ENCODE measurements around the gene NTF3. TPM values are rescaled to one million over a fixed set of nuclear protein-coding genes. Genes with fewer than 3 reads are reported as not detected.
A peak's percentile ranks its signal among the peaks of the same experiment; 100 is the strongest.

The NTF3 gene
- total RNA-seq, 1 experiment from 2014 or later = not detected

DNA sequence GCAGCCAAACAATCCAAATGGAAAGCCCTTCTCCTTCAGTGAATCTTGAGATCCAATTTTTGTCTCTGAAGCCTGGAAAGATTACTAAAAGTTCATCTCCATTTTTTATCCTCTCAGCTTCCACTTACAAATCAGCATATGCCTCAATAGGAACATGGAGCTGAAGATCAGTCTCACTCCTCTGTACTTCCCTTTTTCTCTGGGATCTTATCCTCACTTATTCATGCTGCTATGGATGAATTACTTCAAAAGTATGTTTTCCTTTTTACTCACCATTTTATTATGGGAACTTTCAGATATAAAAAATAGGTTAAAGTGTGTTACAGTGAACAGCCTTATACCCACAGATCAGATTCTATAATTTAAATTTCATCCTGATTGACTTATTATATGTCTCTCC is 14.4 kb upstream of the NTF3 start:
- no peaks in the 10 kb centered on the region for H3K4me1 ChIP-seq (ENCODE audit: control insufficient read depth, insufficient read depth, low read length)
- no peak for DNase-seq (ENCODE audit: low read depth, low spot score)
- POLR2A ChIA-PET = no interaction called here
- no peaks in the 10 kb centered on the region for H3K9me3 ChIP-seq (ENCODE audit: control insufficient read depth, insufficient read depth, low read depth, low read length)
- H3K36me3 ChIP-seq (ENCODE audit: control insufficient read depth, insufficient read depth, low read length) = no peaks in the 10 kb centered on the region
- H3K27ac ChIP-seq (ENCODE audit: low read length) = no peak overlapping the region
- ATAC-seq = no peak
- TF ChIP-seq SIN3A (IDR thresholded peaks at IDR 0.05; ENCODE audit: borderline replicate concordance, insufficient read depth, low read depth, low read length) (no peak), TCF7L2 (IDR thresholded peaks at IDR 0.05; ENCODE audit: low read depth, low read length) (no peak), POLR2AphosphoS5 (IDR thresholded peaks at IDR 0.05; ENCODE audit: low read depth, low read length) (no peak)
- no peak overlapping the region for H3K4me3 ChIP-seq (ENCODE audit: low read depth in 2 of 2, low read length in 2 of 2)
- CTCF ChIA-PET = no interaction called here
- BruUV-seq (replicated peaks) = no TSS peak
- in situ Hi-C loops (cut with HindIII; ENCODE audit: low pct_unique_long_range_greater_than_20kb, low sequenced_read_pairs) (no loop called here), intact Hi-C loops (cut with micrococcal nuclease; ENCODE audit: unreplicated experiment) (no loop called here)
- H3K27me3 ChIP-seq (ENCODE audit: control insufficient read depth, insufficient read depth, low read length) = no peaks in the 10 kb centered on the region

DNA sequence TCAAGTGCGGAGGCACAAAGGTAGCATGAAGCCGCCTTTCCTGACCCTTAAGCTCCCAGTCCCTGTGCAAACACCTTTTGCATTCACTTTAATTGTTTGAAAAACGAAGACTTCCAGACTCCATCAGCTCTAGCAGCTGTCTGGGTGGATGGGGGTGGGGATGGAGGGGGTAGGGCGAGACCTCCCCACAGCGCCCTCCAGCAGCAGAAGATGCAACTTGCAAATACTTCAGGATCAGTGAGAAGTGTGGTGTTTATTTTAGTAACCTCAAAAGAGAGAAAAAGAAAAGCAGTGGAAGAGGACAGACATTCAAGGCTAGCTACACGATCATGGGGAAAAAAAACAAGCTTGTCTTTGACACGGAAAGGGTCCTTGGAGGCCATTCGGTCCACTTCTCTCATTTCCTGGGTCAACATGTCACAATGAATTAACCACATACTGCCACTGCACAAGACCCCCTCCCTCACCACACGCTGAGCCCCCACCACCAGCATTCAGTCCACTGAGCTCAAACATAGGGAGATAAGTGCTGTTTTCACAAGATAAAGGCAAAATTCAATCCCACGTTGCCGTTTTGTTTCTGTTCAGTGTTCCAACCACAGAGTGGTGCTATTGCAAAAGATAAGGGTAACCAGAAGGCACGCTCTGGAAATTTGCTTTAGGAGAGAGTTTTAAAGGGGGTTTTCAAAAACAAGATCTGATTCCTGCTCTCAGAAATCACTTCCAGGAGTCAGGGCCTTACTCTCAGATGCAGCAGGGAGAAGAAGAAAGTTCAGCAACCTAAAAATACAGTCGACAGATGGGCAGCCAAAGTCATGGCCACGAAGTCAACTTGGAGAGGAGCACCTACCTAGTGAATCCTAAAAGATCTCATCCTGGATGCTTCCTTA is 3.3 kb upstream of the NTF3 start:
- Histone ChIP-seq H3K9me3 (ENCODE audit: control insufficient read depth, insufficient read depth, low read depth, low read length) (no peaks in the 10 kb centered on the region), H3K27me3 (ENCODE audit: control insufficient read depth, insufficient read depth, low read length) (no peaks in the 10 kb centered on the region; the same call in 1 of the 2 replicates), H3K4me3 (ENCODE audit: low read depth in 2 of 2, low read length in 2 of 2) (no peak overlapping the region), H3K36me3 (ENCODE audit: control insufficient read depth, insufficient read depth, low read length) (no peaks in the 10 kb centered on the region), H3K27ac (ENCODE audit: low read length) (no peak overlapping the region), H3K4me1 (ENCODE audit: control insufficient read depth, insufficient read depth, low read length) (no peaks in the 10 kb centered on the region; the same call in 1 of the 2 replicates)
- no peak for TF ChIP-seq REST (IDR thresholded peaks at IDR 0.05; ENCODE audit: insufficient read depth in 1 of 2, low read depth in 2 of 2, low read length in 1 of 2)
- no peak for TF ChIP-seq SIN3A (IDR thresholded peaks at IDR 0.05; ENCODE audit: borderline replicate concordance, insufficient read depth, low read depth, low read length)
- no peak for TF ChIP-seq TCF7L2 (IDR thresholded peaks at IDR 0.05; ENCODE audit: low read depth, low read length)
- TF ChIP-seq POLR2AphosphoS5 (IDR thresholded peaks at IDR 0.05; ENCODE audit: low read depth, low read length) = no peak
- TF ChIP-seq, protein P1, sequence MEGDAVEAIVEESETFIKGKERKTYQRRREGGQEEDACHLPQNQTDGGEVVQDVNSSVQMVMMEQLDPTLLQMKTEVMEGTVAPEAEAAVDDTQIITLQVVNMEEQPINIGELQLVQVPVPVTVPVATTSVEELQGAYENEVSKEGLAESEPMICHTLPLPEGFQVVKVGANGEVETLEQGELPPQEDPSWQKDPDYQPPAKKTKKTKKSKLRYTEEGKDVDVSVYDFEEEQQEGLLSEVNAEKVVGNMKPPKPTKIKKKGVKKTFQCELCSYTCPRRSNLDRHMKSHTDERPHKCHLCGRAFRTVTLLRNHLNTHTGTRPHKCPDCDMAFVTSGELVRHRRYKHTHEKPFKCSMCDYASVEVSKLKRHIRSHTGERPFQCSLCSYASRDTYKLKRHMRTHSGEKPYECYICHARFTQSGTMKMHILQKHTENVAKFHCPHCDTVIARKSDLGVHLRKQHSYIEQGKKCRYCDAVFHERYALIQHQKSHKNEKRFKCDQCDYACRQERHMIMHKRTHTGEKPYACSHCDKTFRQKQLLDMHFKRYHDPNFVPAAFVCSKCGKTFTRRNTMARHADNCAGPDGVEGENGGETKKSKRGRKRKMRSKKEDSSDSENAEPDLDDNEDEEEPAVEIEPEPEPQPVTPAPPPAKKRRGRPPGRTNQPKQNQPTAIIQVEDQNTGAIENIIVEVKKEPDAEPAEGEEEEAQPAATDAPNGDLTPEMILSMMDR (IDR thresholded peaks at IDR 0.05) = peak; percentile 44
- no TSS peak for BruUV-seq (replicated peaks)
- intact Hi-C loops (cut with micrococcal nuclease; ENCODE audit: unreplicated experiment) (no loop called here), in situ Hi-C loops (cut with HindIII; ENCODE audit: low pct_unique_long_range_greater_than_20kb, low sequenced_read_pairs) (no loop called here)
- ATAC-seq (no peak), DNase-seq (ENCODE audit: low read depth, low spot score) (no peak)
- ChIA-PET CTCF (interaction anchor here (0.6 to 0.7 kb wide), 2 partner anchors 11 to 354 kb away, joined by 3 to 4 read pairs; no protein-coding TSS in a partner anchor), POLR2A (no interaction called here)

Data from Panc1 (cell line).